ENCODE results near the gene SPRTN. TPM values are rescaled to one million over a fixed set of nuclear protein-coding genes. Genes with fewer than 3 reads are reported as not detected.

Gene SPRTN
- total and polyA plus RNA-seq, 4 donors = 2.1 to 8.9 (median 6.5) TPM

- no peak for TF ChIP-seq GABPA (IDR thresholded peaks at IDR 0.05 in 1 of 2, conservative IDR thresholded peaks at IDR 0.05 in 1 of 2)
- TF ChIP-seq SP1 (IDR thresholded peaks at IDR 0.05) = no peak
- TF ChIP-seq EGR1 (IDR thresholded peaks at IDR 0.05; ENCODE audit: low read depth in 2 of 2) = no peak
- no peak for TF ChIP-seq ZBTB33 (IDR thresholded peaks at IDR 0.05)
Measured at GRCh38 chr1:231374394-231374793, 36.3 kb downstream of the SPRTN start (continued).

- H3K9me3 ChIP-seq (ENCODE audit: control insufficient read depth in 4 of 4, low read length in 3 of 4) = no peaks in the 10 kb centered on the region
- no peak overlapping the region for H3K4me3 ChIP-seq (ENCODE audit: low read depth in 1 of 3, low read length in 3 of 3)
- DNase-seq (ENCODE audit: low spot score) = no peak
- no peak for TF ChIP-seq JUND (IDR thresholded peaks at IDR 0.05)
- TF ChIP-seq HNF4A (conservative IDR thresholded peaks at IDR 0.05) = no peak
- no peak for TF ChIP-seq RAD21 (IDR thresholded peaks at IDR 0.05)
- TF ChIP-seq EGR1 (IDR thresholded peaks at IDR 0.05; ENCODE audit: low read depth in 2 of 2) = no peak
- no peak for TF ChIP-seq ZBTB33 (IDR thresholded peaks at IDR 0.05)
- TF ChIP-seq CTCF (IDR thresholded peaks at IDR 0.05; ENCODE audit: low read depth, low read length, missing input control) = no peak
- no peak for TF ChIP-seq FOXA1 (IDR thresholded peaks at IDR 0.05)
- no peak for TF ChIP-seq HNF4G (IDR thresholded peaks at IDR 0.05)
- TF ChIP-seq REST (IDR thresholded peaks at IDR 0.05) = no peak
- TF ChIP-seq MAX (IDR thresholded peaks at IDR 0.05) = no peak
- no peak for TF ChIP-seq ATF3 (IDR thresholded peaks at IDR 0.05)
- no peak for TF ChIP-seq RXRA (IDR thresholded peaks at IDR 0.05)
- no peak for TF ChIP-seq YY1 (IDR thresholded peaks at IDR 0.05)
- no peak for TF ChIP-seq FOXA2 (IDR thresholded peaks at IDR 0.05)
- no peak for TF ChIP-seq TAF1 (conservative IDR thresholded peaks at IDR 0.05)
- TF ChIP-seq GABPA (IDR thresholded peaks at IDR 0.05 in 1 of 2, conservative IDR thresholded peaks at IDR 0.05 in 1 of 2) = no peak
- TF ChIP-seq SP1 (IDR thresholded peaks at IDR 0.05) = no peak
- no peak for TF ChIP-seq NR2F2 (IDR thresholded peaks at IDR 0.05)
- H3K27me3 ChIP-seq (ENCODE audit: control insufficient read depth in 4 of 4, insufficient read depth in 4 of 4, low read length in 3 of 4) = no peaks in the 10 kb centered on the region
- H3K9ac ChIP-seq (ENCODE audit: low read depth in 1 of 2, low read length in 2 of 2) = no peak overlapping the region
- H3K4me1 ChIP-seq (ENCODE audit: control insufficient read depth in 4 of 4, insufficient read depth in 4 of 4, low read length in 3 of 4) = peaks cover 0 to 5% (median 0%) of the 10 kb centered on the region in 4 donors
- no peak overlapping the region for H3K27ac ChIP-seq (ENCODE audit: low read depth in 1 of 2, low read length in 2 of 2)
- WGBS = 69% methylated on average over 4 of the region's 4 CpGs
- no peaks in the 10 kb centered on the region for H3K36me3 ChIP-seq (ENCODE audit: control insufficient read depth in 4 of 4, insufficient read depth in 3 of 4, low read depth in 1 of 4, low read length in 3 of 4)
Measured at GRCh38 chr1:231376101-231376500, 38.0 kb downstream of the SPRTN start.
